ENCODE measurements around the gene NMNAT2.

DNA sequence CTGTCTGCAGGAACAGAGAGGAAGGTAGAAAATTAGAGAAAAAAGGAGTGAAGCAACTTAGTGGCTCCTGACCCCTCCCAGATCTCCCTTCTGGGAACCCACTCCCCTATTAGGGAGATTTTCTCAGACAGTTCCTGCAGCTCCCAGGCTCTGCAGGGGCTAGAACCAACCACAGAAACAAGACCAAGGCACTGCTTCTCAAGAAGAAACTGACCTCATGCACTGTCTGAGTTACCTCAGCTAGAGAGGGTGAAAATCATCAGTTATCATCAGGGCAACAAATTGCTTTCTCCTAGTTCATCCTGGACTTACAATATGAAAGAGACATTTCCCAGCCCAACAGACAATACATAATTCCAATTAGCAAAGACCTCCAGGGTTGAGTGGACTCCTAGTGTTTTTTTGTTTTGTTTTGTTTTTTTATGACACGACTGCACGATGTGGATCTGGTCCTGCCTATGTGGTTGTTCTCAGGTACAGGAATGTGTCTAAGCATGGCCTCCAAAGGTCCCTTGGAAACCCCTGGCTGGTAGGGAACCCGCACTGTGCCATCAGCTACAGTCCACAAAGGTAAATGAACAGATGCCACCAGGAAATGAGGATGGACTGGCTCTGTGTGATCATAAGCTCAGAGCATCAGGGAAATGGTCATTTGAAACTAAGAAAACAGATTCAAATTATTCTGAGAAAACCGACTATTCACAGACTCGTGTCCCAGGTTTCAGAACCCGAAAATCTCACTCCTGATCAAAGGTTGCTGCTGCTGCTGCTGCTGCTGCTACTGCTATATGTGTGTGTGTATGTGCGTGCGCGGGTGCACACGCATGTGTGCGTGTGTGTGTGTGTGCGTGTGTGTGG is 166.8 kb downstream of the NMNAT2 start:
- no peak for TF ChIP-seq CTCF (IDR thresholded peaks at IDR 0.05)
- no peak for TF ChIP-seq POLR2A (IDR thresholded peaks at IDR 0.05)

Measured in testis (tissue), 2 donors.